Activated CD4-positive, CD25-positive, alpha-beta regulatory T cell treated with anti-CD3 and anti-CD28 coated beads, Interleukin-2, amount 50 U/mL, for 72 hours (primary cell): ENCODE measurements around the gene SUGT1.
"Not testable (repeated sequence)": the region's sequence is repeated elsewhere in the genome, so short reads cannot be mapped to it uniquely, and the experiment has no call there.

ENCODE experiments used
- DNase-seq: peaks from one replicate; pipeline ENCODE4 v3.0.0; 2021

The SUGT1 gene

DNA sequence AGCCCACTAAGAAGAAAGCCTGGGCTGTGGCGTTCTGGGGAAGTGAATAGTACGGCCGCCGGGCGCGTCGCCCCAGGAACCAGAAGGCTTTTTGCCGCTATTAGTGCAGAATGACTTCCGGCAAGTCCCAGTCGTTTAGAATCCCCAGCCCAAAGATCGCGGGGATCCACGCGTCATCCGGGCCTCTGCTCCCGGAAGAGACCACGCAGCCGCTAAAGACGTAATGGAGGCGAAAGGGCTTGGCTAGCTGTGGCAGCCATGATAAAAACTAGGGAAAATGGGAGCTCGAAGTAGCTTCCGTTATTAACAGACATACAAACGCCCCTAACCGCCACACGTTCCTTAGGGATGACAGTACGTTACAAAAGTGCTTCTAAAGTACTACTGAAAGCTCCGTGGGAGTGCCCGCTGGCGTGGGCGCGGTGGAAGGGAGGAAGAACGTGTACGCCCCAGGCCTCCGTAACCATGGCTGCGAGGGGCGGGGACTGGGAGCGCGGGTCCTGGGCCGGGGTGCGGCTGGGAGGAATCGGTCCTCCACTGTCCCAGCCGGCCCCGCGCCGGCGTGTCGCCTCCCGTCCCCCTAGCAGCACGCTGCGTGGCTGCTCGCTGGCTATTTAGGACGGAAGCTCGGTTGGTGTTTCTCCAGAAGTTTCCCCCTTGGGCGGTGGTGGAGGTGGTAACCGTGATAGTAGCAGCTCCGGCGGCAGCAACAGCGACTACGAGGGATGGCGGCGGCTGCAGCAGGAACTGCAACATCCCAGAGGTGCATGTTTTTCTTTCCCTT is at the start of gene SUGT1:
SUGT1 (plus strand) TSS at position 641 of the 784 bp plus-strand sequence; CDS start at position 726, 85 bp downstream.
- DNase-seq, result peak; percentile 91

DNA sequence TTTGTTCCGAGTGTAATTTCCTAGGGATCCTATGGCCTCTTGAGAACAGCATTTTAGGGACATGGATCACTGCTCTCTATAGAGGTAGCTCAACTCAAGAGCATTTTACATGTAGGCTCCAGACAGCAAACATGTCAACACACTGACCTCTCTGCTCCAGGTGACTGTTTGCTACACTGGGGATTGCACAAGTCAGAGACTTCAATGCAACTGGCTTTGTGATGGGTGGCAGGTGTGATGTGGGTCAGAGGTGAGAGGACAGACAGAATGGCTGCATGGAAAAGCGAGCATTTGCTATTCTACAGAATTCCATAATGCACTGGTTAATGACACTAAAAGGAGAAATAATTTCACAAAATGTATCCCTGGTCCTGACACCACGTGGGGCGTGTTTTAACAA is 49.3 kb upstream of the SUGT1 start:
- not testable (repeated sequence) for DNase-seq

DNA sequence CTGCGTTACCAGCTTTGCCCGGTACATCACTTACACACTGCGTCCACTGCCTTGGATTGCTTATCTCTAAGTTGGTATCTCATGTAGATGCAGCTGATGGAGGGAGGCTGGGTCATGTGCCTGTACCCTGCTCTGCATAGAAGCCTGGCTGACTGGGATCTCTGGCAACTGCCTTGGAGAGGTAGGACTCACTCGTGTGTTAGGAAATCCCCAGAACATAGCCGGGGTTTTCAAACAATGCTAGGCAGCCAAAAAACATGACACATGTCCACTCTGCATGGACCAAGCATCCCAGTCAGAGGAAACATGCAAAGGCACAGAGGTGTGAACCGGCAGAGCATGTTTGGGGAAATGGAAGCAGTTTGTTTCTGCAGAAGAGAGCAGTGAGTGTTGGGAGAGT is 46.5 kb upstream of the SUGT1 start:
- DNase-seq, result not testable (repeated sequence)

DNA sequence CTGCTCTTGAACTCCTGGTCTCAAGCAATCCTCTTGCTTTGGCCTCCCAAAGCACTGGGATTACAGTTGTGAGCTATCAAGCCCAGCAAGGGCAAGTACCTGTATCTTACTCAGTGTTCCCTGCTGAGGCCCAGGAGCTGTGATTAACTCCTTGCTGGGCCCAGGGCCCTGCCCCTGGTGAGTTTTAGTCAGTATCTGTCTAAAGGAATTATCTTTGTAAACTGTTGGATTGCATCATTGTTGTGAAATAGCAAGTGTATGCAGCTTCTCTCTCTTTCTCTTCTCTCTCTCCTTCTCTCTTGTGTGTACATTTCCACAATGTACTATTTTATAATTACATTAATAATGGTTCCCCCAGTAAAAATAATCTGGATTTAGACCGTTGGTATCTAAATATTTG is 45.8 kb upstream of the SUGT1 start:
- DNase-seq, result not testable (repeated sequence)

DNA sequence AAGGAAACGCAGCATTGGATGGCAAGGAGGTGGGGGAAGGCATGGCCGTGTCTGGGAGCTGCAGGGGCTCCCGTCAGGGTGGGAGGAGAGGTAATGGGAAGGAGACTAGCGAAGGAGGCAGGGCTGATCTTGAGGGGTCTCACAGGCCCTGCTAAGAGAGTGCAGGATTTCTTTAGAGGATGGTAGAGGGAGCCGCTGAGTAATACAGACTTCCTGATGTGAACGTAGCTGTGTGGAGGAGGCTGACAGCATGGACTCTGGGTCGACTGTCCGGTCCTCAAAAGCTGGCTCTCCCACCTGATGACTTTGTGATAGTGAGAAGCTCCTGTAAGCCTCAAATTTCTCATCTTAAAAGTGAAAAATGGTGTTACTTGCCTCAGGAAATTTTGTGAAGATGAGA is 44.5 kb upstream of the SUGT1 start:
- not testable (repeated sequence) for DNase-seq

DNA sequence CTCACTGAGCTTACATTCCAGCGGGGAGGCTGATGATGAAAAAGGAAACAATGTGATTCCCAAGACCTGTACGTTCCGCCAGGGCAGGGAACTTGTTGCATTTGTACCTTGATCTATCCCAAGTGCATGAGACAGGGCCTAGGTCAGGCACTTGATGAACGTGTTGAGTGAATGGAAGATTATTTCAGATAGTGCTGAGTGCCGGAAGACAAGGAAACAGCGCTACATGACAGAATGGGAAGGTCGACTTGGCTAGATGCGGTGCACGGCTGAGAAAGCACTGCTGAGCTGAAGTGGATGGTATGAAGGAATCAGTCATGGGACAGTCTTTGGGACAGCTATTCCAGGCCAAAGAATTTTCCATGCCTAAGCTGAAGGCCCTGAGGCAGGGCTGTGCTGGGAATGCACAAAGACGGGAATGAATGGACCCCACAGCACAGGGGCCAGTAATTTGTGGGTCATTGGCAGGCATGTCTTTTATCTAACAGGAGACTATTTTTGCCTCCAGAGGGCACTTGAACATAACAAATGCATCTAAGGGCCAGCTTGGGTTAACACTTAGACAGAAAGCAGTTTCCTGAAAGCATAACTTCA is 43.5 kb upstream of the SUGT1 start:
- DNase-seq, result not testable (repeated sequence)

DNA sequence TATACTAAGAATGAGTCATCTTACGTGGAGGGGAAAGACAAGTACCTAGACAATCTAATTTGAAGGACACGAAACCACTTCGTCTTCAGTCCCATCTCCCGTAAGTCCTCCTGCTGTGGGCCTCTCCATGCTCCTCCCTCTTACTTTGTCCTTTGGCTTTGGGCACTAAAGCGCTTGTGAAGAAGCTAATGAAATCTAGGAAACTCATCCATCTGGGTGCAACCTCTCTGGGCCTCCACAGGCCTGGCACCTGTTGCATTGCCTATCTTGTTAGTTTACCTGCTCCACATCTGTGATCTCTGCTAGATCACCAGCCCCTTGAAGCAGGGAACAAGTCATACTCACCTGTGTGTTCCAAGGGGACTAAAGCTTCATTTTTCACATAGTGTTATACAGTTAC is 42.5 kb upstream of the SUGT1 start:
- DNase-seq, result not testable (repeated sequence)

DNA sequence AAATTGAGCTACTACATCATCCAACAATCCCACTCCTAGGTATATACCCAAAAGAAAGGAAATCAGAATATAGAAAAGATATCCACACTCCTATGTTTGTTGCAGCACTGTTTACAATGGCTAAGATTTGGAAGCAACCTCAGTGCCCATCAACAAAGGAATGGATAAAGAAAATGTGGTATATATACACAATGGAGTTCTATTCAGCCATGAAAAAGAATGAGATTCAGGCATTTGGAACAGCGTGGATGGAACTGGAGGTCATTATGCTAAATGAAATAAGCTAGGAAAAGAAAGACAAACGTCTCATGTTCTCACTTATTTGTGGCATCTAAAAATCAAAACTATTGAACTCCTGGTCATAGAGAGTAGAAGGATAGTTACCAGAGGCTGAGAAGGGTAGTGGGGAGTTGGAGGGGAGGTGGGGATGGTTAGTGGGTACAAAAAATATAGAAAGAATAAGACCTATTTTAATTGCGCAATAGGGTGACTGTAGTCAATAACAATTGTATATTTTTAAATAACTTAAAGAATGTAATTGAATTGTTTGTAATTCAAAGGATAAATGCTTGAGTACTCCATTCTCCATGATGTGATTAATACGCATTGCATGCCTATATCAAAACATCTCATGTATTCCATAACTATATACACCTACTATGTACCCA is 37.4 kb upstream of the SUGT1 start:
- DNase-seq, result no peak

DNA sequence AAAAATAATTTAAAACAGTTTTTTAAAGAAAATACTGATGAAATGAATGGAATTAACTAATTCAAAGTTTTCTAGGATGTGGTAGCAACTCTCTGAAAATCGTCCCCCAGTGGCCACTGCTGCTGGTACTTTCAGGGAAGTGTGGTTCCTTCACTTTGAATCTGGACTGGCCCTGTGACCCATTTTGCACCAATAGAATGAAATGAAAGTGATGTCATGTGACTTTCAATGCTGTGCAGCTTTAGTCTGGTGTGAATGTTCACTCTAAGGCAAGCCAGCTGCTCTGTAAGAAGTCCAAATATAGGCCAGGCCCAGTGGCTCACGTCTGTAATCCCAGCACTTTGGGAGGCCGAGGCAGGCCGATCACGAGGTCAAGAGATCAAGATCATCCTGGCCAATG is 36.8 kb upstream of the SUGT1 start:
- no peak for DNase-seq

DNA sequence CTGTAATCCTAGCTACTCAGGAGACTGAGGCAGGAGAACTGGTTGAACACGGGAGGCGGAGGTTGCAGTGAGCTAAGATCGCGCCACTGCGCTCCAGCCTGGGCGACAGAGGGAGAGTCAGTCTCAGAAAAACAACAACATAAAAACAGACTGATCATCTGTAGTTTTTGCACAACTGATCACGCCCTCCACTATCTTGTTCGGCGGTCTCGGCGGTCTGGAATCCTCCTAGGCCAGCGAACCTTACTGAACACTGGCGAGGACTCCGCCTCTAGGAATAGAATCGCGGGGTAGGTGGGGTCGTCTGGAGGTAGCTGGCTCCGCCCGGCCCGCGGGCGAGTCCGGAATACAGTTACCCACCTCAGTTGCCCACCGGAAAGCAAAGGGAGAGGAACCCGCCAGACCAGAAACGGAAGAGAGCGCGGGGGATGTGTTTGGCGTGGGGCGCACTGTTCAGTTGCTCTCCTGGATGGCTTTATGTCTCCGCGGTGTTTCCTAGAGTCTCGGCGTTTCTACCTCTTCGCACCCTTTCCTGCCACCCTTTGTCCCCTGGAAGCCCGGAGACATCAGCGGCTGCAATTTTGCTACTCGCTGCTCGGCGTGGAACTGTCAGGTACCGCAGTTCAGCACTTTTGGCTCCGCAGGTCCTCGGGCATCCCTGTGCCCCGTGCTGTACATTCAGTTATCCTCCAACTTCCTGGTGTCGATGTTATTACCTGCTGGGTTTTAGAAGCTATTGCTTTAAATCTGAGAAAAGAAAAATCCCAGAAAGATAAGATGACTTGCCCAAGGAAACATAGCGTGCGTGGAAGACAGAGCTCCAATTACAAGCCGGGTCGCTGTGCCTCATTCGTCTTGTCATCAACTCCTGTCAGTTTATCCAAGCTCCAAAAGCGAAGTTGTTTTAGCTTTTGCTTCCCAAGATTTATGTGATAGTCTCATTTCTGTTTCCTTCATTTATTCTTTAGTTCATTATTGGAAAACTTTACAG is 35.3 kb upstream of the SUGT1 start:
- DNase-seq, result peak; percentile 72

DNA sequence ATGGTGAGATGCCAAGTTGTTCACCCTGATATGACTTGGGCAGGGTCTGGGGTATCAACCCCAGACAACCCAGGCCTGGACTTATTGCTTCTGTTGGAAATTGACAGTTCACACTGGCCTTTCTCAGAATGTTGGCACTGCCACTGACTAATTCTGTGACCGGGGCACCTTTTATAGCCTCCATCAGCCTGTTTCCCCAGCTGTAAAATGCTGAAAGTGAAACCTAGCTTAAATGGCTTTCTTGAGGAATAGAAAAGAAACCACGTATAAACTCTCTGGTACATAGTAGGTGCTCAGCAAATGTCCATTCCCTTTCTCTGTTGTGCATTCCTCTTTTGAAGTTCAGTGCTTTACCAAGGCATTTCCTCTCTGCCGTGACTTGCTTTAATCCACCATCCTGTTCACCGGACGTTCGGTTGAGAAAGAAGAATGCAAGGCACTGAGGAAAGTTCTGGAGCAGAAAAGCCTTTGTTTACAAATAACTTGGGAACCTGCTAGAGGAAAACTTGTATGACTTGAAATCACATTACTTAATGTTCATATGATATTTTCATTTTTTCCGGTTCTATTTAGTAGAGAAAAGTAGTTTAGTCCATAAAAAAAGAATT is 21.4 kb upstream of the SUGT1 start:
- DNase-seq, result not testable (repeated sequence)

DNA sequence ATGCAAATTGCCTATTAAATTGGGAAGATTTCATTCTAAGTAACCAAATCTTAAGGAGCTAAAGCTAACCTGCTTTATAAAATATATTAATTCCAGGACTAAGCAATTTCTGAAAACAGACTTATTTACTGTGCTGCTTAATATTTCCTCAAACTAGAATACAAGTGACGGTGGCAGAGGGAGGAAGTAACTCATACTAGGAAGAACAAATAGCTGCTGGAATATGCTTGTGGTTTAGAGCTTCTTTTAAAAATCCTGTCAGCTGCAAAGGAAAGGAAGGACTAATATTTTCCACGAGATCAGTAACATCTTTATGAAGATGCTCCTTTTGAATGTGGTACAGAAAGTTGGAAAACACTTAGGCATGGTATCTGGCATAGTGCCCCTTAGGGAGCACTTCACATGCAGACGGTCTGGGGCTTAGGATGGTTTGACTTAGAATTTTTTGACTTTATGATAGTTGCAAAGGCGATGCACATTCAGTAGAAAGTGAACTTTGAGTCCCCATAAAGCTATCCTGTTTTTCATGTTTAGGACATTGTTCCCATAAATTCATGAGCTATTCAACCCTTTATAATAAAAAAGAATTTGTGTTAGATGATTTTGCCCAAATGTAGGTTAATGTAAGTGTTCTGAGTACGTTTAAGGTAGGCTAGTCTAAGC is 13.8 kb upstream of the SUGT1 start:
- DNase-seq, result no peak

DNA sequence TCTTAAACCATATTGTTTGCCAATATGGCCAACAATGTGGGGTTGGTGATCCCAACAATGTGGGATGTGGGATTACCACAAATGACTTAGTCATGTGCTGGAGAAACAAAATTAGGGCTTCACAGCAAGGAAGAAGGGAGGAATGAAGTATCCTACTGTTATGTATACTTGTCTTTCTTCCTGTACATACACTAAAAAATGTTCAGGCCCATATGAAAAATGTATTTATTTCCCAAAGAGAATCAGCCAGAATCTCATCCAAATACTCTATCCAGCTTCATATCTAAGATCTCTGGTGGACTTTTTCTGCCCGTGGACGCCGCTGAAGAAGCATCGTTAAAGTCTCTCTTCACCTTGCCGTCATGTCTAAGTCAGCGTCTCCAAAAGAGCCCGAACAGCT is 10.5 kb upstream of the SUGT1 start, which contains the start of gene HNRNPA1L2:
HNRNPA1L2 (plus strand) TSS at position 301 of the 400 bp plus-strand sequence; CDS start at position 363, 62 bp downstream.
- no peak for DNase-seq

DNA sequence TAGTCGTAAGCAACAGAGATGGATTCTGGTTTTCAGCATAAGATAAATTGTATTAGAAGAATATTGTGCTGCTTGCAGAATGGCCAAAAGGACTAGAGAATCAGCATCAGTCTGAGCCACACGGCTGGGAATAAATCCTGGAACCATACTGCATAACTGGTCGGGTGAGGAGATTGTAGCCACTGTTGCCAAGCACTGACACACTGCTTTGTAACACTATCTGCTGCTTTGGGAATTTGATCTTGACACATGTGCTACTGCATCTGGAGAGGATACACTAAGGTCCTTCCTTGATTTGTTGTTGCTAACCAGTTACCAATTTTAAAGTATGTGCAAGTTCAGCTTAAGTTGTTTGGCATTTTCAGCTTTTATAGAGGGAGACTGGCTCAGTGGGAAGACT is 8.5 kb upstream of the SUGT1 start:
- DNase-seq, result no peak

DNA sequence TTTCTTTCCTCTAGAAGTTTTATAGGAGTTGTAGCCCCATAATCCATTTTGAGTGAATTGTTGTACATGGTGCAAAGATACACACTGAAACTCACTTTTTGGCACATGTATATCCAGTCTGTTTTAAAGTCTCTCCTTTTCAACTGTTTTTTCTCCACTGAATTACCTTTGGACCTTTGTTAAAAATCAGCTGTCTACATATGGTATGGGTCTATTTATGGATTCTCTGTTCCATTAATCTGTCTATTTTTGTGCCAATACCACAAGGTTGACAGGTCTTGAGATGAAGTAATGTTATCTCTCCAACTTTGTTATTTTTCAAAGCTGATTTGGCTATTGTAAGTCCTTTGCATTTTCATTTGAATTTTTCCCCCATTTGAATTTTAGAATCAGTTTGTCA is 5.7 kb upstream of the SUGT1 start:
- DNase-seq, result no peak

DNA sequence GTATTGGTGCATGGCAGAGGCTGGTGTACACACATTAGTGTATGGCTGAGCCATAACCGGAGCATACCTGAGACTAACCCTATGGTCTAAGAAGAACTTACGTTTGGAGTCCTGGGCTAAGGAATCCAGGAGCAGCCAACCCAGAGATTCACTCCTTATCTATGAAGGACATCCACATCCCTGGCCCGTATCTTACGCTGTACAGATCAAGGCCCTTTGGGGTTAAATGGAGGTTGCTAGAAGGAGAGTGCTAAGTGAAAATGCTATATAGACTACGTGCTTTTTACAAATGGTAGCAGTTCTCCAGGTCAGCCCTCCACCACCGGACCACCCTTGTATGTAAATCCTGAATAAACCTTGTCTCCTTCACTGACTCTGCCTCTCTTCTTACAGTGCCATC is 1.9 kb upstream of the SUGT1 start:
- no peak for DNase-seq

DNA sequence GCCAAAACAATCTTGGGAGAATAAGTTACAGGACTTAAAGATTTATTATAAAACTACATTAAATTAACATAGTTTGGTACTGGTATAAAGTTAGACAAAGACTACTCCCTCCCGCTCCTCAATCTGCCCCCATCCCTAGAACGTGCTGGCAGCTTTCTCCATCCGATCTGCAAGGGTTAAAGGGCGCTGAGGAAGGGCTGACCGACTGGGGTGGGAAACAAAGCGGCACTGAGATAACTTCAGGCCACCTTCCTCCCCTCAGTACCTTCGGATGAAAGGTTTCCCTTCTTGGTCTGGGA is 790 bp upstream of the SUGT1 start:
- no peak for DNase-seq

DNA sequence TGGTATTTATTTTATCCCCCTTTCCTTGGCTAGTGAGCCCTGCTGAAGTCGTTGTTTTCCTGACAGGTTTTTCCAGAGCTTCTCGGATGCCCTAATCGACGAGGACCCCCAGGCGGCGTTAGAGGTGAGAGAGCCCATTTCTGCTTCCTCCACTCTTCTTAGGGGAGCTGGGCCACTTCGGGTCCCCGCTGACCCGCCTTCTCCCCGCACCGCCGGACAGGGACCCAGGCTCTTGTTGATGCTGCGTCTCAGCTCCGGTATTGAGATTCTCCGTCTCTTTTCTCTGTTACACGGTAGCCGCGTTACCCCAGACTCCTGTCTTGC is 306 bp downstream of the SUGT1 start:
- DNase-seq, result no peak

DNA sequence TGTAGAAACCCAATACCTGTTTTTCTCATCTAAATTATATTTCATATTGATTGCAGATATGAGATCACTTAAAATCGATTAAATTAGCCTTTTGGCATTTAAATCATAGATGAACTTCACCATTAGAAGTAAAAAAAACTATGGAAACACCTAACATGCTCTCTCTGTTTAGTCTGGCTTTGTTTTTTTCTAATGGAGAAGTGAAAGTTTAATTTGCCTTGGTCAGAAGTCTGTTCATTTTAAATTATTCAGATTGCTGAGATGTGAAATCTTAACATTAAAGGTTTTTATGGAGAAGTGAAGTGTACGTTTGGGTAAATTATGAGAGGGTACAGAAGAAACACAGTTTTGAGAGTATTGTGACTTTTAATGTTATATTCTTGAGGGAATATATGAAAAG is 6.7 kb downstream of the SUGT1 start:
- DNase-seq, result no peak

DNA sequence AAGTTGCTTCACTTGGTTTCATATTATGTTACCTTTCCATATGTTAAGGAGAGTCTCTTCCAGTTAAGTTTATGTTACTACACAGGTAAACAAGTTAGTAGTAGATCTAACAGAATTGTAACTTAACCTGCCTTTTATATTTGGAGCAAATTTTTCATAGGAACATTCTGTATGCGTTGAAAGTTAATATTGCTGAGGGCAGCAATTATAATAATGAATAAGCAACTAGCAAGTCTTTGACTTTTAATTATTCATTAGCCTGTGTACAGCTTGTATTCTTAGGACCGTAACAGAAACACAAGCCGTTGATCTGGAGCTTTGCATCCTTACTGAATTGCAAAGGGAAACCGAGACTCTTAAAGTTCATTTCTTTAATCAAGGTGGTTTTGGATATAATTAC is 11.6 kb downstream of the SUGT1 start:
- no peak for DNase-seq

DNA sequence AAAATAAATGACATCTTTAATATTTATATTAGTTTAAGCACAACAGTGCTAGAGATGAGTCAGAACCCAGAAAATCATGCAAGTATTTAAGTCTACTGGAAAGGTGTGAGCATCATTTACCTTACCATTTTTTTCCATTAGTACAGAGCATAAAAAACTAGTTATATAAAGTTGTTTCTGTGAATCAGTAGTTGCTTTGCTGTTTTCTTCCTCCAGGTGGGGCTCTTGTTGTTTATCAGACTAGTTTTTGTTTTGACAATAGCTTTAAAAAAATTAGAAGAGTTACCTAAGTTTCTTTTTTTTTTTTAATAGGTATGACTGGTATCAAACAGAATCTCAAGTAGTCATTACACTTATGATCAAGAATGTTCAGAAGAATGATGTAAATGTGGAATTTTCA is 12.7 kb downstream of the SUGT1 start:
- DNase-seq, result no peak

DNA sequence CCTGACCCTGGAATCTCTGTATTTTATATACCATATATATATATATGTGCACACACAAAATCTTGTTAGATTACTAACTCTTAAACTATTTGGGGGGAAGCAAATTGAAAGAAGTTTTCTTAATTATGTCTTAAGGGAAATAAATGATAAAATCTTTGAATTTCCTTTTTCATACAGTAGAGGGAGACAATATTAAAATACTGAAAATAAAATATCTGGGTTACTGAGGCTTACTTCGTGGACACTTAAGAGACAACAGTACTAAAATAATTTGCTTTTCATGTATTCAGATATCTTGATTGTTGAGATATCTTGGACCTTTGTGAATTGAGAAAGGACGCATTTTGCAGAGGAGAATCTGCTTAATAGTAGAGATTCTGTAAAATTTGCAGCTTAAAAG is 17.0 kb downstream of the SUGT1 start:
- no peak for DNase-seq
